Spinal cord (tissue), 10 donors: ENCODE data around the gene NTN4. TPM values are rescaled to one million over a fixed set of nuclear protein-coding genes. Genes with fewer than 3 reads are reported as not detected.

Source experiments
- DNase-seq, 6 donors: peaks; one replicate each; pipeline versions ENCODE4 v3.0.0 to v3.0.0-alpha.2; 2013 to 2015; ENCODE audit warnings: low spot score in 6 of 6, low read depth in 4 of 6
- H3K27ac ChIP-seq: one replicate; pipeline ENCODE4 v1.5.1; 2013; ENCODE audit warnings: low read depth, low read length, control low read depth
- H3K27me3 ChIP-seq: one replicate; pipeline ENCODE4 v1.6.1; 2013; ENCODE audit warnings: low read length; ENCODE audit not compliant: control insufficient read depth, insufficient read depth
- H3K36me3 ChIP-seq: one replicate; pipeline ENCODE4 v1.6.1; 2013; ENCODE audit warnings: low read length; ENCODE audit not compliant: control insufficient read depth, insufficient read depth
- H3K4me1 ChIP-seq: one replicate; pipeline ENCODE4 v1.6.1; 2013; ENCODE audit warnings: low read length; ENCODE audit not compliant: control insufficient read depth, insufficient read depth
- H3K4me3 ChIP-seq: one replicate; pipeline ENCODE4 v1.5.1; 2013; ENCODE audit warnings: low read depth, low read length, control low read depth
- H3K9me3 ChIP-seq: one replicate; pipeline ENCODE4 v1.6.1; 2013; ENCODE audit warnings: low read length; ENCODE audit not compliant: control insufficient read depth, insufficient read depth
- WGBS: methylation state at CpG from one replicate; pipeline ENCODE4 v1.1.5; 2013; ENCODE audit warnings: missing lambda C conversion rate; ENCODE audit not compliant: insufficient coverage; 5-methylcytosine and 5-hydroxymethylcytosine counted together
- polyA plus RNA-seq, 2 donors: library from polyadenylated mRNA; unstranded; fragments of 120-200 nt; gene quantifications; one replicate each; pipeline ENCODE4 v1.2.1, GENCODE V29; 2013; ENCODE audit not compliant: insufficient read length in 2 of 2
- total RNA-seq, 2 donors: library from RNA; depleted of rRNA in 1 of 2; stranded (reverse); fragments of 120-200 nt in 1 of 2; fragments of >200 nt in 1 of 2; gene quantifications; one replicate each; pipeline versions ENCODE4 v1.2.3 to v1.2.4, GENCODE V29; 2013 to 2014
- donor health status: healthy.

The NTN4 gene
- total and polyA plus RNA-seq, 4 donors, result 10.2 to 22.9 (median 17.2) TPM

GRCh38 chr12:95720146-95720545 is 70.4 kb downstream of the NTN4 start:
- no peaks in the 10 kb centered on the region for H3K4me1 ChIP-seq
- 50% methylated on average over 1 of the region's 4 CpGs for WGBS
- H3K4me3 ChIP-seq, result no peak overlapping the region
- H3K27ac ChIP-seq, result no peak overlapping the region
- no peaks in the 10 kb centered on the region for H3K9me3 ChIP-seq
- H3K27me3 ChIP-seq, result no peaks in the 10 kb centered on the region
- DNase-seq, result peak in 1 of 6 donors; percentile 65
- no peaks in the 10 kb centered on the region for H3K36me3 ChIP-seq

GRCh38 chr12:95718772-95719171 is 71.8 kb downstream of the NTN4 start:
- DNase-seq, result no peak
- H3K4me1 ChIP-seq, result no peaks in the 10 kb centered on the region
- H3K27me3 ChIP-seq, result no peaks in the 10 kb centered on the region
- no peak overlapping the region for H3K4me3 ChIP-seq
- H3K36me3 ChIP-seq, result no peaks in the 10 kb centered on the region
- no CpG with 5 or more reads among the region's 2 CpGs for WGBS
- H3K27ac ChIP-seq, result no peak overlapping the region
- H3K9me3 ChIP-seq, result no peaks in the 10 kb centered on the region

GRCh38 chr12:95718006-95718431 is 72.5 kb downstream of the NTN4 start:
- DNase-seq, result no peak
- H3K27me3 ChIP-seq, result no peaks in the 10 kb centered on the region
- no peaks in the 10 kb centered on the region for H3K4me1 ChIP-seq
- H3K4me3 ChIP-seq, result no peak overlapping the region
- H3K27ac ChIP-seq, result no peak overlapping the region
- WGBS, result 95% methylated on average over 2 of the region's 3 CpGs
- no peaks in the 10 kb centered on the region for H3K36me3 ChIP-seq
- H3K9me3 ChIP-seq, result no peaks in the 10 kb centered on the region

- no peak for DNase-seq
- Histone ChIP-seq H3K4me1 (no peaks in the 10 kb centered on the region), H3K9me3 (no peaks in the 10 kb centered on the region), H3K27ac (no peak overlapping the region), H3K4me3 (no peak overlapping the region), H3K36me3 (no peaks in the 10 kb centered on the region), H3K27me3 (no peaks in the 10 kb centered on the region)
- 100% methylated on average over 3 of the region's 5 CpGs for WGBS
Observed at GRCh38 chr12:95717316-95717928, 73.1 kb downstream of the NTN4 start.

GRCh38 chr12:95715177-95715576 is 75.4 kb downstream of the NTN4 start:
- no peaks in the 10 kb centered on the region for H3K4me1 ChIP-seq
- H3K4me3 ChIP-seq, result no peak overlapping the region
- H3K36me3 ChIP-seq, result no peaks in the 10 kb centered on the region
- H3K27me3 ChIP-seq, result no peaks in the 10 kb centered on the region
- no CpG with 5 or more reads among the region's 1 CpG for WGBS
- no peaks in the 10 kb centered on the region for H3K9me3 ChIP-seq
- no peak for DNase-seq
- H3K27ac ChIP-seq, result no peak overlapping the region

GRCh38 chr12:95712269-95712668 is 78.3 kb downstream of the NTN4 start:
- Histone ChIP-seq H3K4me1 (no peaks in the 10 kb centered on the region), H3K27ac (no peak overlapping the region), H3K9me3 (no peaks in the 10 kb centered on the region), H3K36me3 (no peaks in the 10 kb centered on the region), H3K27me3 (no peaks in the 10 kb centered on the region), H3K4me3 (no peak overlapping the region)
- DNase-seq, result no peak
- 80% methylated on average over 1 of the region's 3 CpGs for WGBS

GRCh38 chr12:95710386-95710785 is 80.2 kb downstream of the NTN4 start:
- H3K4me3 ChIP-seq, result no peak overlapping the region
- no peaks in the 10 kb centered on the region for H3K9me3 ChIP-seq
- H3K27ac ChIP-seq, result no peak overlapping the region
- 100% methylated on average over 3 of the region's 8 CpGs for WGBS
- no peaks in the 10 kb centered on the region for H3K4me1 ChIP-seq
- no peaks in the 10 kb centered on the region for H3K36me3 ChIP-seq
- DNase-seq, result no peak
- no peaks in the 10 kb centered on the region for H3K27me3 ChIP-seq

GRCh38 chr12:95709152-95709551 is 81.4 kb downstream of the NTN4 start:
- Histone ChIP-seq H3K4me3 (no peak overlapping the region), H3K36me3 (no peaks in the 10 kb centered on the region), H3K27me3 (no peaks in the 10 kb centered on the region), H3K27ac (no peak overlapping the region), H3K4me1 (no peaks in the 10 kb centered on the region), H3K9me3 (no peaks in the 10 kb centered on the region)
- no peak for DNase-seq
- no CpG with 5 or more reads among the region's 2 CpGs for WGBS

- 95% methylated on average over 2 of the region's 2 CpGs for WGBS
- Histone ChIP-seq H3K27me3 (no peaks in the 10 kb centered on the region), H3K27ac (no peak overlapping the region), H3K4me1 (no peaks in the 10 kb centered on the region), H3K4me3 (no peak overlapping the region), H3K9me3 (no peaks in the 10 kb centered on the region), H3K36me3 (no peaks in the 10 kb centered on the region)
- DNase-seq, result no peak
Observed at GRCh38 chr12:95705143-95705542, 85.4 kb downstream of the NTN4 start.

- WGBS, result 70% methylated on average over 2 of the region's 3 CpGs
- Histone ChIP-seq H3K4me1 (no peaks in the 10 kb centered on the region), H3K27ac (no peak overlapping the region), H3K4me3 (no peak overlapping the region), H3K36me3 (no peaks in the 10 kb centered on the region), H3K9me3 (no peaks in the 10 kb centered on the region), H3K27me3 (no peaks in the 10 kb centered on the region)
- no peak for DNase-seq
Observed at GRCh38 chr12:95703986-95704385, 86.6 kb downstream of the NTN4 start.
